Measurements from ENCODE around the gene MRC2.

Gene MRC2

DNA sequence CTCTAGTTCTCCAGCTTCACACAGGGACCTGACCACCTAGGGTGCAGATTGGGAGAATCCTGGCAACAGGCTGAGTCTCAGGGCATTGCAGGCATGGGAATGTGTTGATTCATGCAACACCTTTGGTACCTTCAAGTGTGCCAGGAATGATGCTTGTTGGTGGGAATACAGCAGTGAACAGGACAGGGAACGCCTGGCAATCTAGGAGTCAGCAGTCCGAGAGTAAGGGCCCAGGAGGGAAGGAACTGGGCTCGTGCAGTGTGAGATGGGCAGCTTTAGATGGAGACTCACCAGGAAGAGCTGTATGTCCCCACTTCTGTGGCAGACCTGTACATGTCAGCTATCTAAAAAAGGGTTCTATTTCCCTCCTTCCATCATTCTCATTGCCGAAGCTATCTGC is 12.0 kb upstream of the MRC2 start:
- no peak for DNase-seq

DNA sequence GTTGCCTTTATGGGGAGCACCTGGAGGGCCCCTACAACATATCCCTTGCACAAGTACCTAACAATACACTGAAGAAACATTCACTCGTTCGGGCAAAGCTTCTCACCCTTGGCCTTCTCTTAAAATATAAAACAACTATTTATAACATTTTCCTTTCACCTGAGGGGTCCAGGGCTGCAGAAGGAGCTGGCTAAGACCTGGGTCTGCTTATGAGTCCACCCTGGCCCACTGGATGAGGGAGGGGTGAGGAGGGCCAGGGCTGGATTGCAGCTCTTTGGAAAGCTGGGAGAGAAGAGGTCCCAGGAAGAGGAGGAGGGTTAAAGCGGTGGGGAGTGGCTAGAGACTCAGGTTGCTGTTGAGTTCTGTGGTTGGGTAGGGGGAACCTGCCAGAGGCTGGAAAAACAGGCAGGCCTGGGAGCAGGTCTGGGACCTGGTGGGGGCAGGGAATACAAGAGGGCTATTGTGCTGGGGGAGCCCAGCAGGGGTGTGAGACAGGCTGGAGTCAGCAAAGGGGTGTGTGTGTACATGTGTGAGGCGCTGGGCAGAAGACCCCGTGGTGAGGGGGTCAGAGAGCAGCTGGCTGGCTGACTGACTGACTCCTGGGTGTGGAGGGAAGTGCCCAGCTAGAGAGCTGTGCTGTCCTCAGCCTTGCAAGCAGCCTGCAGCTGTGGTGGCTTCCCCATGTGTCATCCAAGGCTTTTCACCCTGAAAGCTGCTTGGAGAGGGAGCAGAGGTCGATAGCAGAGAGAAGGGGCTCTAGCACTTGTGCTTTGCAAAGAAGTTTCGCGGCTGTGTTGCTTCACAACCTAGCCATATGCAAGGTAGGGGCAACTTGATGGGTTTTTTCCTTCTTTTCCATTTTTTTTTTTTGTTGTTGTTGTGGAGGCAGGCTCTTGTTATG is 10.2 kb upstream of the MRC2 start:
- no peak for DNase-seq

DNA sequence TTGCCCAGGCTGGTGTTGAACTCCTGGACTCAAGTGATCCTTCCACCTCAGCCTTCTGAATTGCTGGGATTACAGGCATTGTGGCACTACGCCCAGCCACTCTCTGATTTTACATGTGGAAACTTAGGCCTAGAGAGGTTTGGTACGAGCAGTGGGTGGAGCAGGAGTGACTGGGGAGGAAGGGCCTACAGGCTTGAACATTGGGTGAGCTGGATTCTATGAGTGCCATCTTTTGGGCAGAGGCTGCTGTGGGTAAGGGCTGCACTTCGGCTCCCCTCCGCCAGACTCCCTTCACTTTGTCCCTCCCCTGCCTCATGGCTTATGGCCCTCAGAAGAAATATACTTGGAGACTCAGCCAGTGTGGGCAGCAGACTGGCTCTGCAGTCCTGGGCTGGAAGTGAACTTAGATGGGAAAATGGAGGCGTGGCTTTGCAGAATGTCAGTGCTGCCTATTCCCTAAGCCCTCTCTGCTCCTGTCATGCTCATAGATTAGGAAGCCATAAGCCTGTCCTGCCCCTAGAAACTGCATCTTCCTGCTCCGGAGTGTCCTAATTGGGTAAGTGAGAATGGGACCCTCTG is 9.5 kb upstream of the MRC2 start:
- no peak for DNase-seq

DNA sequence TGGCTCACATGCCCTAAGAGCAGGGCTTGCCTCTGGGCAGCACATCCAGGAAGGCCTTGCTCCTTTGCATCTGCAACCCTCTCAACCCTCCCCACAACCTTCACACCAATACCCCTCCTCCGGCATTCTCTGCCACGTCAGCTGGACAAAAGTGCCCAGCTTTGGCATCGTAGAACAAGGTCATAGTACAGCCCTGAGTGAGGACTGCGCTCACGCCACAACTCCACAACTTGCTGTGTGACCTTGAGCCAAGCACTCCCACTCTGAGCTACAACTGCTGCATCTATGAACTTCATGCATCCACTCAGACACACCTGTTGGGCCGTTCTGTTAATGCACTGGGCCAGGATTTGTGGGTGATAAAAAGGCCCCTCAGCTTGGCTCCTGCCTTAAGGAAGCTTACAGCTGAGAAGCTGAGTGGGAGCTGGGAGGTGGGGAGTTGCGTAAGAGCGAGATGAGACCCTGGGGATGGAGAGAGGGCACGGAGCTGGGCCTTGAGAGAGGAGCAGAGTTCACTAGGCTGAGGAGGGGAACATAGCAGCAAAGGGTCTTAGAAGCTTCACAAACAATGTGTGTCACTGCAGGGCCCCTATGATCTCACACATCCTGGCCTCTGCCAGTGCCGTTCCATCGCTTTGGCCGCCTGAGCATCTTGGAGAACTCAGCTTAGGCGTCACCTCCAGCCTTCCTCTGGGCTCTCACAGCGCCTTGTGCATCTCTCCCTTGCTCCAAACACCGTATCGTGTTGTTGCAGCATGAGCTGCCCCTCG is 8.6 kb upstream of the MRC2 start:
- no peak for DNase-seq

DNA sequence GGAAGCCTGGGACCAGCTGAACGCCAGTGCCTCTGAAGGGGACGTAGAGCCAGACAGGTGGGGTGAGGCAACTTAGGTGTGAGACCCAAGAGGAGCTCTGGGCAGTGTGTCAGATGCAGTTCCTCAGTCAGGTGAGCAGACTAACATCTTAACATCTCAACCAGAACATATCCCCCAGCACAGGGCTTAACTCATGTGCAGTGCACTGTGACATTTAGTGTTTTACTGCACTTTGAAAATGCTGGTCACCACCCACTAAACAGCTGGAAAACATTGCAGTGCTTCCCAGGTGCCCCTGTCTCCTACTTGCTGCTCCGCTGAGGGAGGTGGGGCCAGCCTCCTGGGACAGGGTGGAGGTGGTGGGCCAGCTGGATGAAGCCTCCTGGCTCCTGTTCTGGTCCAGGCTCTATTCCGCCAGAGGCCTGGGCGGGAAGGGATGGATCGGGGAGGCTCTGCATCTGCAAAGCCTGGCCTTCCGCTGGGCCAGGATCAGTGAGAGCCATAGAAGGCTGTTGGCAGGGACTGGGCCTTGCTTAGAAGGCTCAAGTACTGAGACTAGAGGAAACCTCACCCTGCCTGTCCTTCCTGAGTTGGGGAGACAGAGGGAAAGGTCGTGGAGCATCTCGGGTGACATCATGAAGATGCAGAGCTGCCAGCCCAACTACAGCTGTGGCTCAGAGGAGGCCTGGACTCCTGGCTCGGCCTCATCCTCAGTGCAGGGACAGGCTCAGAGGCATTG is 7.9 kb upstream of the MRC2 start:
- no peak for DNase-seq

DNA sequence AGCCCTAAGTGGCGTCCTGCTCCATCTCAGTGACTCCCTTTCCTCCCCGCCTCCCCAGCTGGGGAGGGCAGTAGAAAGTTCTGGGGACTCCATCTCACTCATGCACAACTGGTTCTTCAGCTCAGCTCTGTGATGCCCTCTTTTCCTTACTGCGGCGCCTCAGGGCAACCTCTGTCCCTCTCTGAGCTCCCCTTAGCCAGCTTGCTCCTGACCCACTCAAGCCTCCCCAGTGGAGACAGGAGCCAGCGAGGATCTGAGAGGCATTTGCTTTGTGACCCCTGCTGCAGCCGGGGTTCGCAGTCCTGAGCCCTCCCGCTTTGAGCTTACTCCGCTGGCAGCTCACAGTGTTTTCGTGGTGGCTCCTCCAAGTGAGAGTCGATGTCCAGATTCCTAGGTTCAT is 6.2 kb upstream of the MRC2 start:
- no peak for DNase-seq

DNA sequence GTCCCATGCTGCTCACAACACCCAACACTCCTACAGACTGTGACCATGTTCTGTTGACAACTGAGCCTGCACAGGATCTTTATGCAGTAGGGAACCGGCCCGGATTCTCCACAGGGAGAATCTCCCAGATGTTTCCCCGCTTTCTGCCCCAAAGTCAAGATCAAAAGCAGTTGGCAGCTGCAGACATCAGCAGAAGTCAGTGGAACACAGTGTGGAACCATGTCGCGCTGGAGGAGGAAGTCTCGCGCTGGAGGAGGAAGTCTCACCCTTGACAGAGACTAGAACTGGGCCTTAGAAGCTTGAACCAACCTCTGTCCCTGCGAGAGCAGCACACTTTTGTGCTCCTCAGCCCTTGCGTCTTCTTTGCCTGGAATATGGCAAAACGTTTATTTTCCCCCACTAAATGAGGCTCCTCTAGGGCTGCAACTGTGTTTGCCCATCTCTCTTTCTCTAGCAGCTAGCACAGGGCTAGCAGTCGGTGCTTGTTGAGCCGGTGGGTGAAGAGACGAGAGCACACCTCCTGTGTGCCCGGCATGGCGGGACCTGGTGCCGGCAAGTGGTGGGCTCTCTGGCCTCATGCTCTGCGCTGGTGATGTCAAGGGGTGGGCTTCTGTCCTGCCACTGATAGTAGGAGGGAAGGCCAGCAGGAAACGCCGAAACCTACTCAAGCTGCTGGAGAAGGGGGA is 2.1 kb upstream of the MRC2 start:
- no peak for DNase-seq

DNA sequence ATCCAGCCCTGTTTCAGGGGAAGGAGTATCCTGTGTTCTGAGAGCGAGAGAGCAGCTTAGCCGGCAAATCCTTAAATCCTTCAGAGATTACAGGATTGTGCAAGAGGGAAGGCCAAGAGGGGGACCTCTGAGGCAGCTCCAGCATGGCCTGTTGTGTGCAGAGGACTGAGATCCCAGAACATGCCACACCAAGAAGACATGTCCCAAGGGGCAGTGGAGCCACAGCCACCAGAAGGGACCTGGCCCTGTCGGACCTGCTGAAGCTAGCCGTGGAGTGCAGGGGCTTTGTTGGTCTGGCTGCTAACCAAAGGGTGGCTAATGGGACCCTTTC is 1.6 kb upstream of the MRC2 start:
- DNase-seq: no peak

DNA sequence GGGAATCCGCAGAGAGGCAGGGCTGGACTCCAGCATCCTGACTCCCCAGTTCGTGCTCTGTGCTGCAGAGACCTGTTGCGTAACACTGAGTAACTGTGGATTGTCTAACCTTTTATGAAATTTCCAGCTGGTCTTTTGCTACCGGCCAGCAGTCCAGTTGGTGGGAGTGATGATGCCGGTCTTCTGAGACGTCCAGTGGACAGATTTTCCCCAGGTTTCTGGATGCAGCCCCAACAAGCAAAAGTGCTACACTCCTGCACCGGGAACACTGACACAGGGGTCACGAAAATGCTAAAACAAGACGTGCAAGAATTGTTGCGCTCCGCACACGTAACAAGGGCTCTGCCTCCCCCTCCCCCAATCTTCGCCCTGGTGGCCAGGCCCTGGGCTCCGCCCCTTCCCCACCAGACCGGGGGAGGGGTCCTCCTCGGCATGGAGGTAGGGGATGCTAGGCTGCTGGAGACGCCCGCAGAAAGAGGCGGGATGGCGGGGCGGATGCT is 701 bp upstream of the MRC2 start:
- peak; percentile 85 for DNase-seq

DNA sequence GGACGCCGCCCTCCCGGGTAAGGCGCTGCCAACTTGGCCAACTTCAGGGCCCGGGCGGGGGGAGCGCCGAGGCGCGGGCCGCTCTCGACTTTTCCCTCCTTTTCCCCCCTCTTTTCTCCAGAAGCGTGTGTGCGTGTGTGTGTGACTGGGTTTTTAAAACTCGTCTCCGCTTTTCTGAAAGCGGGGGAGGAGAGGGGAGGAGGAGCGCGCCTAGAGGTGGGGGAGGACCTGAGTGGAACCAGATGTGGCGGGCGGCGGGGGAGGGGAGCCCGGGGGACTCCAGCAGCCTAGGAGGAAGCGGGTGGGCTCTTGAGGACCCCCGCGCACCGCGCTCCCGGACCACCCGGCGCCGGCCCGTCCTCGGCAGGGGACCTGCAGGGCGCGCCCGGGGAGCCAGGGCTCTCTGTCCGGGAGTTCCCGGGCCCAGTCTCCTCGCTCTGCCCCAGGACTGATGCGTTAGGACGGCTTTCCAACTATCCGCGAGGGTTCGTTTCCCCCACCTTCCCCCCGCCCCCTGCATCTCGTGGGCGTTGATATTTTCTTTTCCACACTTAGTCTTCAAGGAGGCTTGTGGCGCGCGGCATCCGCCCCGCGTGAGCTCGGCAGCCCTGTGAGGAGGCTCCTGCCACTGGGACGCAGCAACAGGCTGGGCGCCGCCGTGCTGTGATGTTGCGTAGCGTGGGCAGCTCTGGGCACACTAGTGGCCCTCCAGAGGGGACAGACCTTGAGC is 599 bp downstream of the MRC2 start:
- DNase-seq: peak; percentile 70

DNA sequence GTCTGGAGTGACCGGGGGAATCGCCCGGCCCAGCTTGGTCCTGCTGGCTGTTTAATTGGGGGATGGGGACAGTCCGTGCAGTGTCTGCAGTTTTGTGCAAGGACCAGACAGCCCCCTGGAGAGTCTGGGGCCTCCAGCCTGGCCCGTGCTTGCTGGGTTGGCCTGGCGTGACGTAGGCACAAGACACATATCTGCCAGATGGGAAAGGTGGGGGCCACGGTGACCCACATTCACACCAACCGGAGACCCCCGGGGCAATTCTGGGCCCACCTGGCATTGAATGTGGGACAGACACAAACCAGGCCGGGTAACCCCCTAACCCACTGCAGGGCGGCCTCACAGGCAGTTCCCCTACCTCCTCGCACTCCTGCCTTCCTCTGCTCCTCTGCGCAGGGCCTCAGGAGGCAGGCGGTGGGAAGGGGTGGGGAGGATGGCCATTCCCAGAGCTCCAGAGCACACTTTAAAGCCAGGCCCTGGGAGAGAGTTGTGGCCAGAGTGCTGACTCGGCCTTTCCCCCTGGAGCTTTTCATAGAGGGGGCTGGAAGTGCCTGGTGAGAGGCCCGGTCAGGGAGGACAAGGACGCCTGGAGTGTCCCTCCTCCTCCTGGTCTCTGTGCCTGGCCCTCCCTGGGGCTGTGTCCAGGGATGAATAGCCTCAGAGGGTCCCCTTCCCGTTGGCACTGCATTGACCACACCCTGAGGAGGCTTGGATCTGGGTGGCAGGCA is 1.5 kb downstream of the MRC2 start:
- DNase-seq: peak; percentile 53

DNA sequence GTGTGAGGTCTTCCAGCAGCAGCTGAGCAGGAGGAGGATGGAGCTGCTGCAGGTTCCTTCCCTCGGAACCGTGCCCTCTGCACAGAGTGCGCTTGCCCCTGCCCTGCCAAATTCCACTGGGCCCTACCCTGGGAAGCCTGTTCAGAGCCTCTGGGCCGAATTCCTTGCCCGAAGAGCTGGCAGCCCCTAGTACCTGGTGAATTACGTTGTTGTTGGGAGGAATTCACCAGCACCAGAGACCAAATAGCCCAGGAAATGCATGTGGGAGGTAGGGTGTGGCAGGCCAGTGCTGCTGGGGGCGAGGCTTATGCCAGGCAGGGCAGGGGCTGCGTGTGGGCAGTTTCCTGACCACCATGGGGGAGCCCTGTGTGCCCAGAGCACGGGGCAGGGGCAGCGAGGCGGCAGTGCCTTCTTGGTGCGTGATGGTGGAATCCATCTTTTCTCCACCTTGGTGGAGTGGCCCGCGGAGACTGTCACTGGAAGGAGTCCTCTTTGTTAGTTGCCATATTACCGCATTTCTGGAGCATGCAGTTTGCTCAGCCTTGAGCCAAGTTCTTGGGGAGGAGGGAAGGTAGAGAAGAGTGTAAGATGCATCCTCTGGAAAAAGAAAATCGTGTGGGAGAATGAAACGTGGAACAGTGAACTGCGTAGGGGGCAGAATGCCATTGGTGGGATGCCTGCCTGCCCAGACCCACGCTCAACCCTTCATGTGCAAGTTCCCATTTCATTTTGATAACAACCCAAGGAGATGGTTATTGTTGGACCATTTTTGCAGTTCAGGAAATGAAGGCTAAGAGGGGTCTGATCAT is 2.3 kb downstream of the MRC2 start:
- peak; percentile 31 for DNase-seq

DNA sequence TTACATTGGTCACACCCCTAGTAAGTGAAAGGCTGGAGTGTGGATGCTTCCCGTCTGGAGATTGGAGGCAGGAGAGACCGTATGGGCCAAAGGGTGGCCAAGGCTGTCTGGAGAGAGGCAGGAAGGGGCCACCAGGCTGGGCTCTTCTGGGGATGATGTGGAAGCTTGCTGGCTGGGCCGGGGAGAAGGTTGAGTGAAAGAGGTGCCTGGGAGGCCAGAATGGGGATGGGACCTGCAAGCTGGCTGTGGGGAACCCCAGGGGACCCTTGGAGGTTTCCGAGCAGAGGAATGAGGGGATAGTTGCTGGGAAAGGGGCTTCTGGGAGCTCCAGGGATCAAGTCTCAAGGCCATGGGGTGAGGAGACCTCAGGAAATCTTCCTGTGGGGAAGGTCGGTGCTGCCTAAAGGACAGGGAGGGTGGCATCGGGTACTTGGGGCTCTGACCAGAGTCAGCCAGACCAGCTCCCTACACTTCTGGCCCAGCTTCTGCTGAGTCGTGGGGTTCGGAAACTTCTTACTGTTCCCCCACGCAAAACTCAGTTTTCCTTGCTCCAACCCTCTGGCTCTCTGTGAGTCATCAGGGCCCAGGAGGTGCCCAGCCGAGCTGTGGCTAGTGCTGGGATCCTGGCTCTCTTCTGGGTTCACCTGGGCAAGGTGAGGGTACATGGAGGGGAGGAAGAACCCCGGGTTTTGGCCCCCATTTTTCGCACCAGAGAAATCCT is 3.1 kb downstream of the MRC2 start:
- DNase-seq: peak; percentile 50

DNA sequence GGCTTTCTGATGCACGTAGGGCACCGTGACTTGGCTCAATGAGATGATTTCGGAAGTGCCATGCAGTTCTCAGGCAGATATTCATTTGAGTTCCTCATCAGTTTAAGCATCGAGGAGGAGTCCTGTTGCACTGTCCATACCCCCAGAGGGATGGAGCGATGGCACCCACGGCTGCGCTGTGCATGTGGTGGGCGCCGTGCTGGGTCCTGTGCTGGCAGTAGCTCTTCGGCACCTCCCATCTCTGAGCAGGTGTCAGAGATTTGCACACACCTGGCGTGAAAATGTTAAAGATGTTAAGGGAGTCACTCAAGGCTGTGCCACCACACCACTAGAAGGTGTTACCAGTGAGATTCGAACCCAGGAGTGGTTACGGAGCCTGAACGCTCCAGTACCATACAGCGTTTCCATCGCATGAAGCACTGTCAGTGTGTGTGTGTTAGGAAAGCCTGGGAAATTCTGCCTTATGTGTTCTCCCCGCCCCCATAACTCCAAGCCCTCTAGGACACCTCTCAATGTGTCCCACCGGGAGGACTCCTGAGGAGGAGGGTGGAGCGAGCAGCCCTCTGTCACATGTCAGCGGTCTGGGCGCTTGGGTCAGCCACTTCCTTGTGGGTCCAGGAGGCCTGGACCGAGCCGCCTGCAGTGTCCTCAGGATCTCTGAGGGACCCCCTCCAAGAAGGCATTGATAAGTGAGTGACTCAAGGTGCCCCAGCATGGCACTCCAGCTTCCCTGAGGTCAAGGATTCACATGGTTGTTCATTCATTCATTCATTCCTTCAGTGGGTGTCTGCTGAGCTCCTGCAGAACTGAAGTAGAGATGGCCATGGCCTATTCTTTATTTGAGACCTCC is 3.8 kb downstream of the MRC2 start:
- no peak for DNase-seq

DNA sequence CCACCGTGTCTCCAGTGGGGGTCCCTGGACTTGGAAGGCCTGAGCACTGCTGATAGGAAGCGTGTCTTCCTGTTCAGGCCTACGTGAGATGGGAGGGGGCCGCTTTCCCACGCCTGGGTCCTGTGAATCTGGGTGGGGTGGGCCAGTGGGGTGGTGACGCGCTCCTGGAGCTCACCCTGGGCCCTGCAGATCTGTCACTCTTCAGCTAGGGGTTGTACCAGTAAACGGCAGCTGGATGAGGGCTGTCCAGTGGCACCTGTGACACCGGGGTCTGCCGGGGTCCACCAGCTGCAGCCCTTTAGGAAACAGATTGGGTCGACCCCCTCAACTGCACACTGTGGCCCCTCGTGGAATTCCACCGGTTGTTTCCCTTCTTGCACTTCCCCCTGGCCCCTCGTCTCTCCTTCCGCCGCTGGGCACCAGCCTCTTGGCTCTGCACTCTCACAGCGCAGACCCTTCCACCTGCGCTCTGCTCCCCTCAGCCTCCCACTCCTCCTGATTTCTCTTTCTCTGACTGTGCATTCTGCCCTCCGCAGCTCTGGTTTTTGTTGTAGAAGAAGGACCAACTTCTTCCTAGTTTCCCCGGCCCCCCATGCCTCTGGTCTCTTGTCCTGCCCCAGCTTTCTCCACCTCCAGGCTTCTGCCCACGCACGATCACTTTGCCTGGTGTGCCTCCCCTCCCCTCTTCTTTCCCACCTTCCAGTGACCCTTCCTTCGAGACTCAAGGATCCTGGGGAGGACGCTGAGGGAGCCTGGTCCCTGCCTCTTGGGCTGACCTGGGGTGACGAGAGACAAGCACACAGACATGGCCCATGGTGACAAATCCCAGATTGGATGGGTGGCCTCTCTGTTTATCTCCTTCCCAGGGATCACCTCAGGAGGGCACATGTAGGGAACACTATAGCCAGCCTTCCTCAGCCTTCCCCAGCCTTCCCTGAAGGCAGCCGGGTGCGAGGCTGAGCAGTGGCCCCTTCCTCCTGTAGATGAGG is 4.8 kb downstream of the MRC2 start:
- DNase-seq: no peak

DNA sequence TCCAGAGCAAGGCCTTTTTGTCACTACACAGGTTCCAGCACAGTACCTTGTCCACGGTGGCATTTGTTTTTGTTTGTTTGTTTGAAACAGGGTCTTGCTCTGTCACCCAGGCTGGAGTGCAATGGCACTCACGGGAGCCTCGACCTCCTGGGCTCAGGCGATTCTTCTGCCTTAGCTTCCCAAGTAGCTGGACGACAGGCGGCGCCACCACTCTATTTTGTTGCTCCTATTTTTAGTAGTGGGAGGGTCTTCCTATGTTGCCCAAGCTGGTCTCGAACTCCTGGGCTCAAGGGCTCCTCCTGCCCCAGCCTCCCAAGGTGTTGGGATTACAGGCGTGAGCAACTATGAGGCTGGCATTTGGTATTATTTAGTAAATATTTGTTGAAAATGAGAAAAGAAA is 10.3 kb downstream of the MRC2 start:
- DNase-seq: no peak

DNA sequence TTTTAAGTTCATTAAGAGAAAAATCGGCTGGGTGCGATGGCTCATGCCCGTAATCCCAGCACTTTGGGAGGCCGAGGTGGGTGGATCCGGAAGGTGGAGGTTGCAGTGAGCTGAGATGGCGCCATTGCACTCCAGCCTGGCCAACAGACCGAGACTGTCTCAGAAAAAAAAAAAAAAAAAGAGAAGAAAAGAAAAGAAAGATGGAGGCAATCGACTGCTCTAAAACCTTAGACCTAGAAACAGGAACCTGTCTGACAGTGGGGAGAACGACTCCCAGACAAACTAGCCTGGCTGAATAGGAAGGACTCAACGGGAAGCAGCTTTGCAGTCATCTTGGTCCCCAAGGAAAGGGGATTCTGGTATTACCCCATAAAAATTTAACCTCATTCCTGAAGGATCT is 13.7 kb downstream of the MRC2 start:
- no peak for DNase-seq
